Measurements from ENCODE around the gene DDX54. TPM values are rescaled to one million over a fixed set of nuclear protein-coding genes. Genes with fewer than 3 reads are reported as not detected.

DDX54 gene
- total RNA-seq, 1 donor from 2014 or later: 53.5 TPM

GRCh38 chr12:113163030-113163360 is 22.3 kb downstream of the DDX54 start:
- H3K4me1 Mint-ChIP-seq (ENCODE audit: low read depth, unreplicated experiment): peaks cover 18% of the 10 kb centered on the region
- no peak for FAIRE-seq
- Histone ChIP-seq H2AFZ (ENCODE audit: low read depth, low read length) (no peak overlapping the region), H3K4me1 (ENCODE audit: insufficient read depth, low read length) (peaks cover 13% of the 10 kb centered on the region), H3K36me3 (ENCODE audit: insufficient read depth, low read length) (peaks cover 15% of the 10 kb centered on the region), H4K20me1 (ENCODE audit: insufficient read depth, low read length) (peaks cover 54% of the 10 kb centered on the region), H3K27ac (ENCODE audit: low read depth, low read length) (no peak overlapping the region), H3K9ac (ENCODE audit: low read length) (no peak overlapping the region), H3K27me3 (ENCODE audit: insufficient read depth, low read length) (no peaks in the 10 kb centered on the region), H3K4me3 (ENCODE audit: insufficient read depth, low read depth, low read length) (no peak overlapping the region), H3K4me2 (ENCODE audit: low read length) (no peak overlapping the region), H3K79me2 (ENCODE audit: insufficient read depth, low read length) (no peaks in the 10 kb centered on the region), H3K9me3 (ENCODE audit: insufficient read depth, low read depth, low read length) (no peaks in the 10 kb centered on the region)
- no peaks in the 10 kb centered on the region for H3K27me3 Mint-ChIP-seq (ENCODE audit: low read depth, unreplicated experiment)
- no peak for DNase-seq (ENCODE audit: low read depth)
- H3K9me3 Mint-ChIP-seq (ENCODE audit: unreplicated experiment): no peaks in the 10 kb centered on the region
- no peak overlapping the region for H3K27ac Mint-ChIP-seq (ENCODE audit: unreplicated experiment)
- H3K4me3 Mint-ChIP-seq (ENCODE audit: unreplicated experiment): no peak overlapping the region
- TF ChIP-seq EZH2 (IDR thresholded peaks at IDR 0.05; ENCODE audit: insufficient read depth, low read length) (no peak), CTCF (IDR thresholded peaks at IDR 0.05; ENCODE audit: insufficient read depth, low read depth, low read length) (no peak)
- peaks cover 31% of the 10 kb centered on the region for H3K36me3 Mint-ChIP-seq (ENCODE audit: low read depth, unreplicated experiment)

- Mint-ChIP-seq H3K27ac (ENCODE audit: unreplicated experiment) (no peak overlapping the region), H3K4me1 (ENCODE audit: low read depth, unreplicated experiment) (peaks cover 18% of the 10 kb centered on the region), H3K36me3 (ENCODE audit: low read depth, unreplicated experiment) (peaks cover 38% of the 10 kb centered on the region), H3K9me3 (ENCODE audit: unreplicated experiment) (no peaks in the 10 kb centered on the region), H3K4me3 (ENCODE audit: unreplicated experiment) (no peak overlapping the region), H3K27me3 (ENCODE audit: low read depth, unreplicated experiment) (no peaks in the 10 kb centered on the region)
- H3K4me3 ChIP-seq (ENCODE audit: insufficient read depth, low read depth, low read length): no peak overlapping the region
- H3K4me1 ChIP-seq (ENCODE audit: insufficient read depth, low read length): peaks cover 13% of the 10 kb centered on the region
- peaks cover 54% of the 10 kb centered on the region for H4K20me1 ChIP-seq (ENCODE audit: insufficient read depth, low read length)
- H3K9me3 ChIP-seq (ENCODE audit: insufficient read depth, low read depth, low read length): no peaks in the 10 kb centered on the region
- no peaks in the 10 kb centered on the region for H3K27me3 ChIP-seq (ENCODE audit: insufficient read depth, low read length)
- H3K79me2 ChIP-seq (ENCODE audit: insufficient read depth, low read length): no peaks in the 10 kb centered on the region
- FAIRE-seq (no peak), DNase-seq (ENCODE audit: low read depth) (peak; percentile 47)
- H3K27ac ChIP-seq (ENCODE audit: low read depth, low read length): no peak overlapping the region
- H3K4me2 ChIP-seq (ENCODE audit: low read length): peak overlapping the region; percentile 31
- TF ChIP-seq CTCF (IDR thresholded peaks at IDR 0.05; ENCODE audit: insufficient read depth, low read depth, low read length) (no peak), EZH2 (IDR thresholded peaks at IDR 0.05; ENCODE audit: insufficient read depth, low read length) (no peak)
- H3K36me3 ChIP-seq (ENCODE audit: insufficient read depth, low read length): peaks cover 20% of the 10 kb centered on the region
- no peak overlapping the region for H3K9ac ChIP-seq (ENCODE audit: low read length)
- no peak overlapping the region for H2AFZ ChIP-seq (ENCODE audit: low read depth, low read length)
Measured at GRCh38 chr12:113162102-113163029, 22.9 kb downstream of the DDX54 start.

All from astrocyte (in vitro differentiated cells and primary cell).